ENCODE measurements around the gene ISL1. TPM values are rescaled to one million over a fixed set of nuclear protein-coding genes. Genes with fewer than 3 reads are reported as not detected.

Gene ISL1
- total RNA-seq, 2 donors from 2014 or later, result 1.6 to 2.9 TPM

DNA sequence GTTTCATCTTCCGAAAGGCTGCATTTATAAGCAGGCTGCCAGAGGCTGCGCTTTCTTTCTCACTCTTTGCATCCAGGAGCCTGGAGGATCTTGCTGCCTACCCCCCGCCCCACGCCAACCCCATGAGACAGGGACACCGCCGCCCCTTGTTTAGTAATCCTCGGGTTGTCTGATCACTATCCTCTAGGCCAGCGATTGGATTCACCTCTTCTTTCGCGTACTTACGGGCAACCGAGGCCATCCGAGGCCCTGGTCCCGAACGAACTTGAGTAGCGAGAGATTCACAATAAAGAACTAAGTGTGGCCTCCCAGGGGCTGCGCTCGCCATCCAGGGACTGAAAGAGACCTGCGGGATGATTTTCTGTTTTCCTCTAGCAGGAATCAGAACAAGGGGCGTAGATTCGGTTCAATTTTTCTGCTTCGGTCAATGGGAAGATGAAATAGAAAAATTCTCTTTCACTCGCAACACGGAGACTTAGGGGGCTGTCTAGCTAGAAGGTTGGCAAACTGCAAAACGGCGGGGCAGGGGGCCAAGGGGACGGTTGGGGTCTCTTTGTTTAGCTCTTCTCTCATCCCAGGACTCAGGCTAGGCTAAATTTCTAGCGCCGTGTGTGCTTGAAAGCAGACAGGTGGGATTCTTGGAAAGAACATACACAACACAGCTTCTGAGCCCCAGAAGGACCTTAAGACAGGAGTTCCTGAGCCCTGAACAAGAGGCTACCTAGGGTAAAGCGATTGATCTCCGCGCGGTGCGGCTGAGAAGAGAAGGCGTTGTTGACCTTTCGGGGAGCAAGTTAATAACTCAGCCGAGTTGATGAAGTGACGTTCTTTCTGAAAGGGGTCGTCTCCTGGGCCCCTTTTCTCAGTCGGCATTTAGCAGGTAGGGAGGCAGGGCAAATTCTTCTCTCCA is 5.8 kb upstream of the ISL1 start:
- ATAC-seq (no peak), DNase-seq (no peak)
- WGBS, 2 donors, result 5 to 24% methylated on average over 39 to 40 of the region's 40 CpGs
- Histone ChIP-seq H3K27ac (no peak overlapping the region), H3K4me1 (peaks cover 24% of the 10 kb centered on the region), H3K4me3 (no peak overlapping the region), H3K27me3 (peaks cover 11 to 42% of the 10 kb centered on the region in 2 donors), H3K36me3 (replicated peaks in 1 of 2; ENCODE audit: insufficient read depth in 1 of 2, low read depth in 2 of 2) (no peaks in the 10 kb centered on the region), H3K9me3 (no peaks in the 10 kb centered on the region)
- intact Hi-C loops (cut with DNase I), result no loop called here
- no peak for TF ChIP-seq POLR2A (IDR thresholded peaks at IDR 0.05)
- TF ChIP-seq, protein P1, sequence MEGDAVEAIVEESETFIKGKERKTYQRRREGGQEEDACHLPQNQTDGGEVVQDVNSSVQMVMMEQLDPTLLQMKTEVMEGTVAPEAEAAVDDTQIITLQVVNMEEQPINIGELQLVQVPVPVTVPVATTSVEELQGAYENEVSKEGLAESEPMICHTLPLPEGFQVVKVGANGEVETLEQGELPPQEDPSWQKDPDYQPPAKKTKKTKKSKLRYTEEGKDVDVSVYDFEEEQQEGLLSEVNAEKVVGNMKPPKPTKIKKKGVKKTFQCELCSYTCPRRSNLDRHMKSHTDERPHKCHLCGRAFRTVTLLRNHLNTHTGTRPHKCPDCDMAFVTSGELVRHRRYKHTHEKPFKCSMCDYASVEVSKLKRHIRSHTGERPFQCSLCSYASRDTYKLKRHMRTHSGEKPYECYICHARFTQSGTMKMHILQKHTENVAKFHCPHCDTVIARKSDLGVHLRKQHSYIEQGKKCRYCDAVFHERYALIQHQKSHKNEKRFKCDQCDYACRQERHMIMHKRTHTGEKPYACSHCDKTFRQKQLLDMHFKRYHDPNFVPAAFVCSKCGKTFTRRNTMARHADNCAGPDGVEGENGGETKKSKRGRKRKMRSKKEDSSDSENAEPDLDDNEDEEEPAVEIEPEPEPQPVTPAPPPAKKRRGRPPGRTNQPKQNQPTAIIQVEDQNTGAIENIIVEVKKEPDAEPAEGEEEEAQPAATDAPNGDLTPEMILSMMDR (IDR thresholded peaks at IDR 0.05), result no peak

- WGBS, 2 donors, result 8 to 9% methylated on average over 12 of the region's 12 CpGs
- Histone ChIP-seq H3K9me3 (no peaks in the 10 kb centered on the region), H3K4me3 (no peak overlapping the region), H3K36me3 (replicated peaks in 1 of 2; ENCODE audit: insufficient read depth in 1 of 2, low read depth in 2 of 2) (no peaks in the 10 kb centered on the region), H3K4me1 (peaks cover 30% of the 10 kb centered on the region), H3K27me3 (peaks cover 11 to 47% of the 10 kb centered on the region in 2 donors), H3K27ac (no peak overlapping the region)
- ATAC-seq, result no peak
- TF ChIP-seq, protein P1 (IDR thresholded peaks at IDR 0.05), result no peak
- no peak for TF ChIP-seq POLR2A (IDR thresholded peaks at IDR 0.05)
- DNase-seq, result no peak
- intact Hi-C loops (cut with DNase I), result no loop called here
Observed at GRCh38 chr5:51378061-51378409, 5.2 kb upstream of the ISL1 start.

DNA sequence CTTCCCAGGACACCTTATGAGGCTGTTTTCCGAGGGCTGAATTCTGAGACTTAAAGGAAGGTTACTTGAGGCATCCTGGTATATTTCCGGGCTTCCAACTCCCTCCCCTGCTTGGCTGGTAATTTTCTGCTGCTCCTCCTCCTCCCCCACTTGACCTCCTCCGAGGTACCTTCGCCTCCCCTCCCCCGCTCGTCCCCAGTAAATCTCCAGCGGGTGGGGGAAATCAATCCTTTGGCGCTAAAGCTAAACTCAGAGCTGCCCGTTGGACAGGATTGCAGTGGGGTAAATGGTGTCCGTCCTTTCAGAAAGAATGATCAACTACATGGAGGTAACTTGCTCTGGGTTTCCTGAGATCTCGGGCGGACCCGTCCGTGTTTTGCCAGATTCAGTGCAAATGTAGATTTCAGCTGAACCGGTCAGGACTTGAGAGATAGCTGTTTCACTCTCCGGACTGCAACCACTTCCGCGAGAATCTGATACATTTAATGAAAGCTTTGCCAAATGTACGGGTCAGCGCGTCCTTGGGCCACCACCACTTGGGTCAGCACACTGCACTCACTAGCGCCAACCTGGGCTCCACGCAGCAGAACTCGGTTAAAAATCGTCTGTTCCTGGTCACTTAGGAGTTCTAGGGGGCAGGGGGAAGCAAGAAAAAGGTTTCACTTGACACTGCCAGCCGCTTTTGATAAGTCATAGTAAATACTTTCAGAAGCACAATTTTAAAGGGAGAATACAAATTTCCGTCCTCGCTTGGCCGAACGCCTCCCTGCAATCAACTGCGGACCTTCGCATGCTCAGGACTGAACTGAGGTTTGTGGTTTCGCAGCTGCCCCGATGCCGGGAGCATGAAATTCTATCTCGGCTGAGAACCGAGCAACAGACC is 4.6 kb upstream of the ISL1 start:
- Histone ChIP-seq H3K27ac (peak overlapping the region in 2 of 4 donors; percentile 15 to 26), H3K27me3 (peaks cover 11 to 53% of the 10 kb centered on the region in 2 donors), H3K36me3 (replicated peaks in 1 of 2; ENCODE audit: insufficient read depth in 1 of 2, low read depth in 2 of 2) (no peaks in the 10 kb centered on the region), H3K4me3 (no peak overlapping the region), H3K9me3 (no peaks in the 10 kb centered on the region), H3K4me1 (peaks cover 36% of the 10 kb centered on the region)
- intact Hi-C loops (cut with DNase I), result no loop called here
- peak in 2 of 4 donors; percentile 12 to 39 for DNase-seq
- 2 to 3% methylated on average over 37 of the region's 37 CpGs for WGBS, 2 donors
- ATAC-seq, result peak; percentile 24
- TF ChIP-seq, protein P1 (IDR thresholded peaks at IDR 0.05), result no peak
- no peak for TF ChIP-seq POLR2A (IDR thresholded peaks at IDR 0.05)

DNA sequence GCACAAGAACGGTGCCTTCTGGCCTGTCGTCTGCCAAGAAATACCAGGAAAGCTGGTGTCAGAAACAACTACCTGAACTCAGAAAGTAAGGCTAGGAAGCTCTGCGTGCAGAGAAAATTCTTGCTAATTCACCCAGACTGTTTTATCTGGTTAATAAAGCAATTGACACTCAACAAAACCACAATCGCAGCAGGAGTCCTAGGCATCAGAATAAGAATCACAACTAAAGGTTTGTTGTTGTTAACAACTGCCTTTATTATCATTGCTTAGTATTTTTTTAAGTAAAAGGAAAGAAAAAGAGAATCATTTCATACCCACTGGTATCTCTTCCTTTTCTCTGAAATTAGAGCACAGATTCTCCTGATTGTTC is 3.9 kb upstream of the ISL1 start:
- WGBS, 2 donors, result 3 to 8% methylated on average over 4 of the region's 4 CpGs
- Histone ChIP-seq H3K9me3 (no peaks in the 10 kb centered on the region), H3K27ac (peak overlapping the region in 1 of 4 donors; percentile 15), H3K27me3 (peaks cover 11 to 59% of the 10 kb centered on the region in 2 donors), H3K36me3 (replicated peaks in 1 of 2; ENCODE audit: insufficient read depth in 1 of 2, low read depth in 2 of 2) (no peaks in the 10 kb centered on the region), H3K4me1 (peaks cover 38% of the 10 kb centered on the region), H3K4me3 (no peak overlapping the region)
- DNase-seq (no peak), ATAC-seq (no peak)
- intact Hi-C loops (cut with DNase I), result no loop called here
- TF ChIP-seq POLR2A (IDR thresholded peaks at IDR 0.05), result no peak
- TF ChIP-seq, protein P1 (IDR thresholded peaks at IDR 0.05), result no peak

All from body of pancreas (tissue), 4 donors.